NOMO-1 (cell line): ENCODE measurements around the gene FBN2.

Experiments
- DNase-seq, 2 experiments: peaks; one replicate each; lab custom pipeline; 2025; ENCODE audit not compliant: unreplicated experiment in 2 of 2; lab: John Stamatoyannopoulos, UW

Gene FBN2

DNA sequence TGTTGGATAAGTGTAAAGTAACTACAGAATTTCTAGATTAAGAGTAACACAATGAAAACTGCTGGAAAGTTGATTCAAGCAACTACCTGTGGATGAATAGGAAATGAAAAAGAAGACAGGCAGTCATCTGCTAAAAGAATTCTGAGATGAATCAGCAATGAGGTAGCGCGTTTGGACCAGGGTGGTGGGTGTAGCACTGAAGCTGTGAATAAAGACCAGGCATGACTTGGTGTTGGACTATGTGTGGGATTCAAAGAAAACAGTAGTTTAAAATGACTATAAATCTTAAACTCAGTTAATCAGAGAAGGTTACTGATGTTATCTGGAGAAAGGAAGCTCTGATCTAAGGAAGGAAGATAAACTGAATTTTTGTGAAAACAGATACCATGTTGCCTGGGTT lies 159.8 kb downstream of the FBN2 start:
- DNase-seq: no peak

DNA sequence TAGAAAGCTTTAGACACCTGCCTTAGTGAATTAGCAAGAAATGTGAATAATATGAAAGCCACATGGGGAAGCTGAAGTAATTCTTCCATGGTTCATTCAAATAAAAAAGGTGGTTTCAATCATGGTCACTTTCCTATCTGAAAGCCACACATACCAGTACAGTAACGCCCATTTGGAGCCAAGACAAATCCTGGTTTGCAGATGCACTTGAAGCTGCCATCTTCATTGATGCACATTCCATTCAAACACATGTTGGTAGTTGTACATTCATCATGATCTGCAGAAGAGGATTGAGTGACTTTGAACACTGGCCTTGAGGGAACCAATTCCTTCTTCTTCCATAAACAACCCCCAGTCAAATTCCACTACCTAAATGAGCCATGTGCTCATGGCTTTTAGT lies 161.5 kb downstream of the FBN2 start:
- DNase-seq: no peak

- no peak for DNase-seq
These were observed 171.9 kb downstream of the FBN2 start for GRCh38 chr5:128366147-128366546.

DNA sequence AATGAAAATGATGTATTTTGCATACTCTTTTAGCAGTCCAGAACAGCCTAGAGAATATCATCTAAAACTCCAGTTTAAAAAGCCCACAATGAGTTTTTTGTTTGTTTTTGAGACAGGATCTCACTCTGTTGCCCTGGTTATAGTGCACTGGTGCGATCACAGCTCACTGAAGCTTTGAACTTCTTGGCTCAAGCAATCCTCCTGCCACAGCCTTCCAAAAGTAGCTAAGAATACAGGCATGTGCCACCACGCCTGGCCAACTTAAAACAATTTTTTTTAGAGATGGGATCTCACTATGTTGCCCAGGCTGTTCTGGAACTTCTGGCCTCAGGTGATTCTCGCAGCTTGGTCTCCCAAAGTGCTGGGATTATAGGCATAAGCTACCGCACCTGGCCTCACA lies 175.7 kb downstream of the FBN2 start:
- no peak for DNase-seq

- no peak for DNase-seq
These were observed 179.2 kb downstream of the FBN2 start for GRCh38 chr5:128358826-128359225.

GRCh38 chr5:128357226-128357625 lies 180.8 kb downstream of the FBN2 start:
- no peak for DNase-seq

GRCh38 chr5:128355961-128356360 lies 182.1 kb downstream of the FBN2 start:
- no peak for DNase-seq

DNA sequence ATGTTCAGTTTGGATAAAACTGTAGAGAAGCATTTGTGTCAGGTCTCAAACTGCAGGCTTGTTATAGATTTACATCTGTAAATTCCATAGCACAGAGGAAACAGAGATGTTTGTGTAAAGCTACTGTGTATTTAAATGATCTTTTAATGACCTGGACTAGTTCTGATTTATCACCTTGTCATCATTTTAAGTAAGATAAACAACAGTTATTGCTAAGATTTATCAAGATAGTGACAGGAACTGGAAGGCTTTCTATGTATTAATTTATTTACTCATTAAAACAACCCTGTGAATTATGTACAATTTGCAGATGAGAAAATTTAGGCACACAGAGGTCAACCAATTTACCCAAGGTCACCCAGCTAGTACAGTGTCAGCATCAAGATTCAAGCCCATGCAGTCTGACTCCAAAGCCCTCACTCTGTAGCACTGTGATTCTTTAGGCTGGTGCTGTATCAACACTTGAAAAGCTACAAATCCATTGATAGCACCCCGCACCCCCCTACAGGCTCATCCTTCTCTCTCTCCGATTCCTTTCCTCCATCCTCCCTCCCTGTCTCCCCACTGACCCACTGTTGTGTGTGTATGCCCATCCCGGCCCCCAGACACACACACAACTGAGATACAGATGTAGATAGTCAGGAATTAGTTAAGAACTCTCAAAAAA lies 184.5 kb downstream of the FBN2 start:
- DNase-seq: no peak

GRCh38 chr5:128350705-128351104 lies 187.3 kb downstream of the FBN2 start:
- no peak for DNase-seq

DNA sequence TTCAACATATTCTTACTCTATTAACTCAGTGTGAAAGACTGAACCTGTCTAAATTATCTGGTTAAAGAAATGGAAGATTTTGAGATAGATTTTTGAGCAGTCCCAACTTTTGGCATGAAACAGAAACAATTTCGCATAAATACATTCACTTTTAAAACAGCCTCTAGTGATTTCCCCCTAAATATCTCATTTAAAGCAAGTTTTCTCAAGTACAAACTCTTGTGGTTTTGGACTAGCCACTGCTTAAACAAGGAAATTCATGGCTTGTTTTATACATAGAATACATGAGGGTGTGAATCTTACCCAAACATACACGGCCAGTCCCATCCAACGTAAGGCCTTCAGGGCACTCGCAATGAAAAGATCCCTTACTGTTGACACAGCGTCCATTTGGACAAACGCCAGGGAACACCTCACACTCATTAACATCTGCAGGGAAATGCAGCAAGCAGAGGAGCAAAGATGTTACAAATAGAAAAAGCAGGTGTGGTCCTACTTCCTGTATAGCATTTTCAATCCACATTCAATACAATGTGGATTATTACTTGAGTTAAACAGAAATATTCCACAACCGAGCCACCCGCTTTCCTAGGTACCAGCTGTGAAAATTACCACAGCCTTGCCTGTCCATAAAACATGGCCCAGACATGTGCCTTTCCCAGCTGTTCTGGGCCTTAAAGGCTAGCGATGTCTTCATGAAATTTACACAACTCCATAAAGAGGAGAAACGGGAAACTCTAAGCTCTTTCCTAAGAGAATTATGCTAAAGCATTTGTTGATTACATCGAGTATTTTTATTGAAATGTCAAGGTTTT lies 188.8 kb downstream of the FBN2 start:
- no peak for DNase-seq

- DNase-seq: no peak
These were observed 192.0 kb downstream of the FBN2 start for GRCh38 chr5:128346038-128346437.

GRCh38 chr5:128345247-128345646 lies 192.8 kb downstream of the FBN2 start:
- DNase-seq: no peak

DNA sequence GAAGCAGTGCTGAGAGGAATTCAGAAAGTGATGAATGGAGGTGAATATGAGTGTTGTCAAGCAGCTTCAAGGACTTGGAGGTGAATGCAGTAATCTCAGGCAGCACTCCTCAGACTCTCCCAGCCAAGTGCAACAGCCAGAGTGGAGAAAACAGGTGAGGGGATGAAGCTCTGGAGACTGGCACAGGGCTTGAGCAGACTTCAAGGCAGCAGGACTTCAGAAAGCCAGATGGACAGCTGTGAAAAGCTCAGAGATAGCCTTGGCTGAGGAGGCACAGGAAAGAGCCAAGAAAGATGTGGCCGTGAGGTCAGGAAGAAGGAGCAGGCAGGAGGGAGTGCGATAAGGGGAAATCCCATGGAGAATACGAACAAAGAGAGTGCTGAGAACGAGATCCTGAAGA lies 194.9 kb downstream of the FBN2 start:
- DNase-seq: no peak

GRCh38 chr5:128341056-128341455 lies 197.0 kb downstream of the FBN2 start:
- peak; percentile 58 to 63 for DNase-seq

- no peak for DNase-seq
These were observed 197.4 kb downstream of the FBN2 start for GRCh38 chr5:128340648-128341047.

DNA sequence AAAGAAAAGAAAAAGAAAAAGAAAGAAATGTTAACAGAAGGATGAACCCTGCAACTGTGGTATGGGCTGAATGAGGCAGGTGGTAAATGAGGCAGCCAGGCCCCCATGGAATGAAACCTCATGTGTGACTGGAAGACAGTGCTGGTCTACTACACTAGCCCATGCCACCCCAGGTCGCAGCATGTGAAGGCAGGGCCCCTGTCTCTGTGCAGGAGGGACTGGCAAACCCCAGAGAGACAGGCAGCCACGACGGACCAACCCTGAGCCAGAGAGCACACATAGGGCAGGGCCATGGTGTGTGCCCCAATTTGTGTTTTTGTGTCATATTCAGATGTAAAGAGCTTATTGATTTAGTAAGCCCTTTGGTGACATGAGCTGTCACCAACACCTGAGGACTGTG lies 198.5 kb downstream of the FBN2 start:
- DNase-seq: no peak

DNA sequence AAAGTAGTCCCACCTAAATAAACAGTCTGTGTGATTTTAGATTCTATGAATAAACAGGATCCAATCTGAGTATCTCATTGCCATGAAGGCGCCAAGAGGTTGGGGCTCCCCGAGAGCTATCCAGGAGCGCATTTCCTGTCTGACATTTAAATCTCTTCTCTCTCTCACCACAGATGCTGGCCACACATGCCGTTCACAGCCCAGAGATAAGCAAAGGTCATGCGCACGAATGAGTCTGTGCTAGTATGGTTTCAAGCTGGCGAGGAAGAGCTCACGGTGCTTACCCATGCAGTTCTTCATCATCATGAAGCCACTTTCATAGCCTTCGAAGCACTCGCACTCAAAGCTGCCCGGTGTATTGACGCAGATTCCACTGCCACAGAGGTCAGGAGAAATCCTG lies 199.4 kb downstream of the FBN2 start:
- no peak for DNase-seq

DNA sequence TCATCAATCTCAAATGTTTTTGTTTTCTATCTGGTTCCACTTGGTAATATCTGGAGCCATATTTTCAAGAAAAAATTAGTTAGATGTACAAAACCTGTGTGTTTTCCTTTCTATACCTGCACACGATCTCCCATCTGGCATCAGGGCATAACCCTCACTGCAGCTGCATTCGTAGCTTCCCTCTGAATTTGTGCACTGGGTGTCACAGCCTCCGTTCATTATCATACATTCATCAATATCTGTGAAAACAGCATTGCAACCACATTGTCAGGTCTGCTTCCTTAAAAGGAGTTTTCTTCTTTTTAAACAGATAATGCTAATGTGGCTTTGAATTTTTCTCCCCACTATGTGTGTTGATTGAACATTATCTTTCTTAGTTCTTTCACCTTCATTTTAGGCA lies 202.7 kb downstream of the FBN2 start:
- no peak for DNase-seq

GRCh38 chr5:128334010-128334716 lies 203.9 kb downstream of the FBN2 start:
- DNase-seq: no peak

- no peak for DNase-seq
These were observed 206.8 kb downstream of the FBN2 start for GRCh38 chr5:128331261-128331660.

GRCh38 chr5:128329386-128329939 lies 208.6 kb downstream of the FBN2 start:
- DNase-seq: no peak
